GM18526 (cell line): Measurements from ENCODE around the gene PIP4K2A.

ENCODE experiments used
- POLR2A ChIP-seq: IDR thresholded peaks from 3 replicates; pipeline ENCODE4 v1.6.1; 2011; ENCODE audit not compliant: insufficient read length; ENCODE audit errors: extremely low read depth

PIP4K2A gene

GRCh38 chr10:22629126-22629525, 85.3 kb downstream of the PIP4K2A start:
- TF ChIP-seq POLR2A, result no peak

- TF ChIP-seq POLR2A, result no peak
Observed at GRCh38 chr10:22628309-22628708, 86.1 kb downstream of the PIP4K2A start.

- TF ChIP-seq POLR2A, result no peak
Observed at GRCh38 chr10:22626784-22627183, 87.6 kb downstream of the PIP4K2A start.

GRCh38 chr10:22625516-22626290, 88.7 kb downstream of the PIP4K2A start:
- TF ChIP-seq POLR2A, result no peak

- TF ChIP-seq POLR2A, result no peak
Observed at GRCh38 chr10:22624287-22624738, 90.1 kb downstream of the PIP4K2A start.

- no peak for TF ChIP-seq POLR2A
Observed at GRCh38 chr10:22623633-22624253, 90.6 kb downstream of the PIP4K2A start.

GRCh38 chr10:22622242-22622806, 92.1 kb downstream of the PIP4K2A start:
- TF ChIP-seq POLR2A, result no peak

GRCh38 chr10:22621726-22622125, 92.7 kb downstream of the PIP4K2A start:
- TF ChIP-seq POLR2A, result no peak

GRCh38 chr10:22620929-22621328, 93.4 kb downstream of the PIP4K2A start:
- no peak for TF ChIP-seq POLR2A

- TF ChIP-seq POLR2A, result no peak
Observed at GRCh38 chr10:22620140-22620857, 94.1 kb downstream of the PIP4K2A start.

- no peak for TF ChIP-seq POLR2A
Observed at GRCh38 chr10:22619101-22619500, 95.3 kb downstream of the PIP4K2A start.

- TF ChIP-seq POLR2A, result no peak
Observed at GRCh38 chr10:22618078-22618785, 96.1 kb downstream of the PIP4K2A start.

- TF ChIP-seq POLR2A, result no peak
Observed at GRCh38 chr10:22617516-22617915, 96.9 kb downstream of the PIP4K2A start.

- TF ChIP-seq POLR2A, result no peak
Observed at GRCh38 chr10:22617051-22617450, 97.3 kb downstream of the PIP4K2A start.
